Right forelimb (tissue), 1 donor: Measurements from ENCODE around the gene ERGIC1.

ENCODE experiments used
- DNase-seq: peaks from one replicate; pipeline ENCODE4 v3.0.0-alpha.2; 2018

The ERGIC1 gene

GRCh38 chr5:172866802-172867748 lies 33.0 kb downstream of the ERGIC1 start:
- DNase-seq, result no peak

DNA sequence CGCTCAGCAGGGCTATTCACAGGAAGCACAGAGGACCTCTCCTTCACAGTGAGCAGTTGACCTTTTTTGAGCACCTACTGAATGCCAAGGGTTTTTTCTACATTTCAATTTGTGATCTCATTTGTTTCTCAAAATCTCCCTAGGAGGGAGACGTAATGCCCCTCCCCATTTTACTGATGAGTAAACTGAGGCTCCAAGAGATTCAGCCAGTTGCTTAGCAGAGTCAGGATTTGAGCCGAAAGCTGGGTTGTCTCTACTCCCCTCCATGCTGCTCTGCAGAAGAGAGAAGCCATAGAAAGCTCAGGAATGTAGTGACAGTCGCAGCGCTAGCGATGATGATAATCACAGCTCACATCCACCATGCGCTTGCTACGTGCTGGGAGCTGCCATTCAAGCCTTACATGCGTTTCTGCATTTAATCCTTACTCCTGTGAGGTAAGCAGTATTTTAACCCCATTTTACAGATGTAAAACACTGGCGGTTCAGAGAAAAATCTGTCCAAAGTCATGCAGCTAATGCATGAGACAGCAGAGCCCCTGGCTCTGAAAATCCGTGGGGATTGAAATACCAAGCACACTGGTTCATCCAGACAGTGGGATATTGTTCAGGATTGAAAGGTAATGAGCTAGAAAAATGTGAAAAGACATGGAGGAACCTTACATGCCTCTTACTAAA lies 33.8 kb downstream of the ERGIC1 start:
- DNase-seq, result no peak

DNA sequence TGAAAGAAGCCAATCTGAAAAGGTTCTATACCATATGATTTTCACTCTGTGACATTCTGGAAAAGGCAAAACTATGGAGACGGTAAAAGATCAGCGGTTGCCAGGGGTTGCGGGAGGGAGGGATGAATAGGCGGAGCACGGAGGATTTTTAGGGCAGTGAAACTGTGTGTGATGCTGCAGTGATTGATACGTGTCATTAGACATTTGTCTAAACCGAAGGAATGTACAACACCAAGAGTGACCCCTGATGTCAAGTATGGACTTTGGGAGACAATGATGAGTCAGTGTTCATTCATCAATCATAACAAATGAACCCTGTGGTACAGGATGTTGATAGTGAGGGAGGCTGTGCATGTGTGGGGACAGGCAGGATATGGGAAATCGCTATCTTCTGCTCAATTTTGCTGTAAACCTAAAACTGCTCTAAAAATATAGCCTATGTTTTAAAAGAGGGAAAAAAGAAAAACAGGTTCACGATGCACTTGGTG lies 34.4 kb downstream of the ERGIC1 start:
- no peak for DNase-seq

GRCh38 chr5:172868924-172869591 lies 35.0 kb downstream of the ERGIC1 start:
- no peak for DNase-seq

DNA sequence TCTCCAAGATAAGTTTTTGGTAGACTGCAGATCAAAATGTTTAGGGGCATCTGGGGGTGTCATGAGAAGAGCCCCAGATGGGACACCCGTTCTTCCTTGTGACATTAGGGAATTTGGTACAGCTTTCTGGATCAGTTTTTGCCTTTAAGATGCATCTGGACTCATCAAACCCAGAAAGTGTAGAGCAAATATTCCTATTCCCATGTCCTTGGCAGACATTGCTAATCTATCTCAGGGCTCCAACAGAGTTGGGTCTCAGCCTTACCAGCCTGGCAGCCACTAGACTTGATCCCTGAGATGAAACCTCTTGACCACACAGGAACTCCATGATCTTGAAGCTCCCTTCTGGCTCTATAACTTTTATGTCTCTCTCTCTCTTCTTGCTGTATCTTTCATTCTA lies 35.6 kb downstream of the ERGIC1 start:
- no peak for DNase-seq

- DNase-seq, result no peak
Measured at GRCh38 chr5:172870291-172870714, 36.3 kb downstream of the ERGIC1 start.

DNA sequence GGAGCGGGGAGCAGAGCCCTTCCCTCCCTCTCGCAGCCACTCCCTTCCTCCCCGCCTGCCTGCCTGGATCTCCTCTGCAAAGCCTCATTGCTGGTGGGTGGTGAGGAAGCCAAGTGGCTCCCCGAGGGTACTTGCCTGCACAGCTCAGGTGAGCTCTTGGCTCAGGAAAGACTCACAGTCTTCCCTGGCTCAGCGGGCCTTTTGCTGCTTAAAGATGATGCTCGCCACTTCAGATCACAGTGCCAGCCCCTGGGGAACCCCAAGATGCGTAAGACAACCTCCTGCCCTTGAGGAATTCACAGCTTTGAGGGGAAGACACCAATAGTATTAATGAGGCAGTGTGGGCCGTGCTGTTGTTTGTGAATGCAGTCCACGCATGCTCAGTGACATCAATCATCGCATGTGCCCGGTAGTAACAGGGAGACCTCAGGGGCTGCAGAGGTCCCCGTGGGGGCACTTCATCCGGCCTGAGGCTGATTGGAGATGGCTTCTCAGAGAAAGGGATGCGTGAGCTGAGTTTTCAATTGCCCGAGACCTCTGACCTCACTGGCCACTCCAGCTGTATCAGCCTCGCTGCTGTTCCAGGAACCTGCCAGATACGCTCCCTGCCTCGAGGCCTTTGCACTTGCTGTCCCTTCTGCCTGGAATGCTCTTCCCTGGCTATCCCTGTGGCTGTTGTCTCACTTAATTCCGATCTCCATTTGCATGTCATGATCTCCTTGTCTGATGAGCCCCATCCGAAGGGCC lies 36.8 kb downstream of the ERGIC1 start:
- no peak for DNase-seq

- no peak for DNase-seq
Measured at GRCh38 chr5:172871536-172871935, 37.5 kb downstream of the ERGIC1 start.

DNA sequence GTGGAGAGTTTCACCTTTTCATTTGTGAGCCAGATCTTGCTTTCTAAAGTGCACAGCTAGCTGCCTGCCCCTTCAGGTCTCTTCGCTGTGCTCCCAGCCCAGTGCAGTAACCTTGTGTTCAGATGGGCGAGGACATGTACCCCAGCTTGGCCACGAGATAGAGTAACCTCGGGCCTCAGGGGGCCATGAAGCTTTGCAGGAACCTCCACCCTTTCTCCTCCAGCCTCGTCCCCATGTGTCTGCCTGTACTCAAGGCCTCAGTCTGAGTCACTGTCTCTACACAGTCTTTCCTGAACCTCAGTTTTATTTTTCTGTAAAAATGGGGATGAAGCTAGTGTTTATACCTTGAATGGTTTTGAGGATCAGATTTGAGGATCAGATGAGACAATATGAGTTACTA lies 37.9 kb downstream of the ERGIC1 start:
- no peak for DNase-seq

- DNase-seq, result peak; percentile 87
Measured at GRCh38 chr5:172872997-172873491, 39.0 kb downstream of the ERGIC1 start.

GRCh38 chr5:172873513-172873912 lies 39.5 kb downstream of the ERGIC1 start:
- DNase-seq, result no peak

- no peak for DNase-seq
Measured at GRCh38 chr5:172874647-172875504, 40.8 kb downstream of the ERGIC1 start.

GRCh38 chr5:172875505-172876279 lies 41.6 kb downstream of the ERGIC1 start:
- DNase-seq, result no peak

DNA sequence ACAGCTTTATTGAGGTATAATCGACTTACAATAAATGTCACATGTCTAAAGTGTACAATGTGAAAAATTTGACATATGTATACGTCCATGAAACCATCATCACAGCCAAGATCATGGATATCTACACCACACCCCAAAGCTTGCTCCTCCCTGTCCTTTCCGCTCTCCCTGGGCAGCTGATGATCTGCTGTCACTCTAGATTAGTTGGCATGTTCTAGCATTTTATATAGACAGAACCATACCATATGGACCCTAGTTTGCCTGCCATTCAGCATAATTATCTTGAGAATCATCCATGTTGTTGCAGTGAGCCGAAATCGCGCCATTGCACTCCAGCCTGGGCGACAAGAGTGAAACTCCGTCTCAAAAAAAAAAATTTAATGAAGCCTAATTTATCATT lies 42.5 kb downstream of the ERGIC1 start:
- DNase-seq, result no peak

- no peak for DNase-seq
Measured at GRCh38 chr5:172877466-172878260, 43.6 kb downstream of the ERGIC1 start.

DNA sequence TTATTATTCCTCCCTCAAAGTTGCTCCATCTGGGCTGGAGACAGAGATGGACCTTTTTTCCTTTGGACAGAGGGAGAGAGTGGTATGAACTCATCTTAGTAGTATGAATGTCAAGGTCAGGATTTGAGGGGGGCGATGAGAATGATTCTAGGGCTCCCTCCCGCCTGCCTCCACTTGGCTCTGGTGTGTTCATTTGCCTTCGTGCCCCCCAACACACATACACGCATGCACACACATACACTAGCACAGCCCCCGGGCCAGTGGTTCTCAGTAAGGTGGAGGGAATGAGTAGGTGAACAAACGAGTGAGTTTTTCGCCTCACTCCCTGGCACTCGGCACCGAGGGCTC lies 44.5 kb downstream of the ERGIC1 start:
- DNase-seq, result no peak

DNA sequence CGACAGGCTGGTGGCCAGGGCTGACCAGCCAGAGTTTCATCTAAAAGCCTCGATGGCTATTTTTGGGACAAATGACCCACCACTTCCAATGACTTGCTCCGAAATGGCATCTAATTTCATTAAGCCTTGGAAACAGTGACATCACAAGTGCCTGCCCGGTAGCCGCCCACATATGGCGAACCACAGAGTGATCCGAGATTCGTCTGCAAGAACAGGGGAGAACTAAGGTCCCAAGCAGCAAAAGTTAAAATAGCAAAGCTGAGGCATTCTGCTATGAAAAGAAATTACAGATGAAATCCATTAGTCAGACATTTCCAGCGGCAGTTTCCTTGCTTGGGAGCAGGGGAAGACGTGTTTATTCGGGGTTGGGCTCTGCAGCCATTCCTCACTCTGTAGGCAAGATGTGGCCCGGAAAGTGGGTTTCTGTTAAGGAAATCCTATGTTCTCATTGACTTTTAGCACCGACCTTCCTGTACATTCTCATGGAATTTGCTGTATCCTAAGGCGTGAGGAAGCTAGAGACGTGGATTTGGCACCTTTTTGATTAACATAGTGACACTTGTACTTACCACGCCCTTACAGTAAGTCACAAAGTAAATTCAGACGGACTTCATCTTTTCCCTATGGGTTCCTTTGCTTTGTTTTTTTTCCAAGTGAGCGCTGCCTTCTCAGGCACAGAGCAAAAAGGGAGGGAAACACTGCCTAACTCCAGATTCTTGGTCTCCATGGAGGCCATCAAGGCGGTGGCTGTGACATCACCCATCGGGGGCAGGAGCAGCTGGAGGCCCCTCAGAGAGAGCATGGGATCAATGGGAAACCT lies 45.1 kb downstream of the ERGIC1 start:
- DNase-seq, result no peak

GRCh38 chr5:172881691-172882370 lies 47.8 kb downstream of the ERGIC1 start:
- no peak for DNase-seq
